ENCODE data around the gene TNFAIP8L1.

DNA sequence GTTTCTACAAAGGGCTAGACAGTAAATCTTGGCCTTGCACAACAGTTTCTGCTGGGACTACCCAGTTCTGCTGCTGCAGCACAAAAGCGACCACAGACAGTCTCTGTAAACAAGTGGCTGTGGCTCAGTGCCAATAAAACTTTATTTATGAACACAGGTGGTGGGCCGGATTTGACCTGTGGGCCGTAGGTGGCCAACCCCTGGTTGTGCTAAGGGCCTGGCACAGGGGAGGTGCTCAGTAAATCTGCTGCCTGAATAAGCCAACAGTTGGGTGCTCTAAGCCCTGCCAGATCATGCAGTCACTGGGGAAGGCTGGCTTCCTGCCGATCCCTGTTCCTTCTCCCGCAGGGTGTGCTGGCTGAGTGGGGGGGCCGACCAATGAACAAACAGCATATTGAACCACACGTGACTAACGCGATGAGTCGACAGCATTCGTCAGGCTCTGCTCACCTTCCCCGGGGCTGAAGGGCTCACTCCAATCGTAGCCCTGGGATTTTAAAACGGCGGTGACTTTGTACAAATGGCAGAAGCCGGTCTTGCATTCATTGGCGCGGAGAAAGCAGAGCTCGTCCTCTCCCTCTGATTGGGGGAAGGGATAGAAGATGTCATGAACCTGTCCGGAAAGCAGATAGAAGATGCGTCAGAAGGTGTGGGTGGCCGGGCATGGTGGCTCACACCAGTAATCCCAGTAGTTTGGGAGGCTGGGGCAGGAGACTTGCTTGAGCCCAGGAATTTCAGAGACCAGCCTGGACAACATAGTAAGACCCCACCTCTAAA is 55.1 kb downstream of the TNFAIP8L1 start:
- TF ChIP-seq, protein P1, sequence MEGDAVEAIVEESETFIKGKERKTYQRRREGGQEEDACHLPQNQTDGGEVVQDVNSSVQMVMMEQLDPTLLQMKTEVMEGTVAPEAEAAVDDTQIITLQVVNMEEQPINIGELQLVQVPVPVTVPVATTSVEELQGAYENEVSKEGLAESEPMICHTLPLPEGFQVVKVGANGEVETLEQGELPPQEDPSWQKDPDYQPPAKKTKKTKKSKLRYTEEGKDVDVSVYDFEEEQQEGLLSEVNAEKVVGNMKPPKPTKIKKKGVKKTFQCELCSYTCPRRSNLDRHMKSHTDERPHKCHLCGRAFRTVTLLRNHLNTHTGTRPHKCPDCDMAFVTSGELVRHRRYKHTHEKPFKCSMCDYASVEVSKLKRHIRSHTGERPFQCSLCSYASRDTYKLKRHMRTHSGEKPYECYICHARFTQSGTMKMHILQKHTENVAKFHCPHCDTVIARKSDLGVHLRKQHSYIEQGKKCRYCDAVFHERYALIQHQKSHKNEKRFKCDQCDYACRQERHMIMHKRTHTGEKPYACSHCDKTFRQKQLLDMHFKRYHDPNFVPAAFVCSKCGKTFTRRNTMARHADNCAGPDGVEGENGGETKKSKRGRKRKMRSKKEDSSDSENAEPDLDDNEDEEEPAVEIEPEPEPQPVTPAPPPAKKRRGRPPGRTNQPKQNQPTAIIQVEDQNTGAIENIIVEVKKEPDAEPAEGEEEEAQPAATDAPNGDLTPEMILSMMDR (conservative IDR thresholded peaks at IDR 0.05): no peak
- no peak for TF ChIP-seq EZH2 (IDR thresholded peaks at IDR 0.05; ENCODE audit: low read depth)
